ENCODE measurements around the gene MT1E. TPM values are rescaled to one million over a fixed set of nuclear protein-coding genes. Genes with fewer than 3 reads are reported as not detected.

Gene MT1E
- total RNA-seq, 1 experiment from 2014 or later = 383 TPM

DNA sequence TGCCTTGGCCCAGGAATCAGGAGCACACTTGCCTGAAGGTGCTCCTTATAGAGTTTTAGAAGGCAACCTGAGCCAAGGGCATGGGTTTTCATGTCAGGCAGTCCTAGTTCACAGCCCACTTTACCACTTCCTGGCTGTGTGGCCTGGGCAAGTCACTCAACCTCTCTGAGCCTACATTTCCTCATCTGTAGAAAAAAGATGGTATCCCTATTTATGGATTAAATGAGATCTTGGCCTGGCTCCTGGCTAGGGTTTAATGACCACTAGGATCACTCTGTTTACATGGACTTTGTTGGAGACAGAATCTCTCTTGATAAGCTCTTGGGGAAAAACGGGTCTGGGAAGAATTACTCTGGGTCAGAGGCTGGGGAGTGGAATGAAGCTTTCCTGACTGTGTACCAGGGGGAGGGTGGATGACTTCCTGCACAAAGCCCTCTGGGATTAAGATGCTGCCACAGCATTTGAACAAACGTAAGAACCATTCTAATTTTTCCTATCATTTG, 14.9 kb upstream of the MT1E start:
- peak overlapping the region; percentile 95 for H3K4me2 ChIP-seq (ENCODE audit: low read length)
- intact Hi-C loops (cut with micrococcal nuclease) = no loop called here
- H3K27ac ChIP-seq (ENCODE audit: low read depth, low read length) = peak overlapping the region; percentile 96
- ChIA-PET RAD21 (ENCODE audit: low non-redundant PET in 1 of 2, low total read pairs in 2 of 2, uncharacterized antibody in 2 of 2, unreplicated experiment in 2 of 2) (interaction anchor here (1.7 to 2.0 kb wide), 2 partner anchors 14 to 15 kb away, joined by 4 to 5 read pairs; partner anchors contain the start of gene MT1E (in 2 of the 2)), POLR2A (interaction anchor here (1.2 to 16.1 kb wide), 4 partner anchors 14 to 321 kb away, joined by 3 to 344 read pairs (median 4); partner anchors contain the start of genes HERPUD1 and MT1E), CTCF (interaction anchor here (0.7 to 1.7 kb wide), 4 partner anchors 9 to 91 kb away, joined by 3 to 6 read pairs (median 4); partner anchors contain the start of gene MT1E)
- no peak for DNase-seq (ENCODE audit: low read depth, low spot score)
- H4K20me1 ChIP-seq (ENCODE audit: insufficient read depth) = no peaks in the 10 kb centered on the region
- H3K9ac ChIP-seq (ENCODE audit: low read length) = peak overlapping the region; percentile 91
- H3K9me3 ChIP-seq (ENCODE audit: control insufficient read depth in 1 of 2, insufficient read depth in 1 of 2, low read depth in 1 of 2, low read length in 2 of 2) = no peaks in the 10 kb centered on the region
- H3K4me3 ChIP-seq (replicated peaks in 1 of 2; ENCODE audit: low read depth in 1 of 2, low read length in 2 of 2) = peak overlapping the region in 1 of 2 experiments; percentile 85; a peak in 3 of 4 replicates
- H3K79me2 ChIP-seq (ENCODE audit: insufficient read depth, low read length) = peaks cover 14% of the 10 kb centered on the region
- no peak overlapping the region for H2AFZ ChIP-seq (ENCODE audit: low read depth, low read length, poor library complexity, severe bottlenecking)
- TF ChIP-seq JUND (IDR thresholded peaks at IDR 0.05) = no peak
- H3K27me3 ChIP-seq (ENCODE audit: insufficient read depth, low read length) = no peaks in the 10 kb centered on the region
- H3K4me1 ChIP-seq (ENCODE audit: control insufficient read depth in 1 of 2, insufficient read depth in 2 of 2, low read length in 2 of 2) = peaks cover 73 to 89% of the 10 kb centered on the region in 2 experiments
- BruUV-seq (replicated peaks) = no TSS peak
- H3K9me2 ChIP-seq (ENCODE audit: insufficient read depth) = no peaks in the 10 kb centered on the region
- ATAC-seq = no peak
- H3K36me3 ChIP-seq (ENCODE audit: control insufficient read depth in 1 of 2, insufficient read depth in 2 of 2, low read length in 2 of 2) = no peaks in the 10 kb centered on the region

DNA sequence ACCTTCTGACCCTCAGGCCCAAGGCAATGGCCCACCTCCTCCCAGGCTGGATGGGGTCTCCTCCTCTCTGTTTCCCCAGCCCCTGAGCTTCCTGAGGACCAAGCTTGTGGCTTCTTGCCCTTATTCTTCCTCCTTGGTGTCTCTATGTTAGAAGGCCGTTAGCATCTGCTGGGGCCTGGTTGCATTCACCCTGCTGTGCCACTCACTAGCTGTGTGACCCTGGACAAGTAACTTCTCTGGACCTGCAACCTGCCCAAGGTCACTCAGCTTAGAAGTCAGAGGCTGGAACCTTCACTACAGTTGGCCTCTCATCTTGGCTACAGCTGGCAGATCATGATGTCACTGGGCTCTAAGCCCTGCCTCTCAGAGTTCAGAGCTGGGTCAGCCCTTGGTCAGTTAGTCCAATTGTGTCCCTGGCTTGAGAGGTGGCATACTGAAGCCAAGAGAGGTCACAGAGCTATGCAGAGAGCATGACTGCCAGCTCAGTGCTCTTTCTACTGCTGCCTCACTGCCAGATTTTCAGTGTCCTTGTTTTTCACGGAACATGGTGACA, 14.2 kb upstream of the MT1E start:
- Histone ChIP-seq H3K4me3 (replicated peaks in 1 of 2; ENCODE audit: low read depth in 1 of 2, low read length in 2 of 2) (peak overlapping the region in 1 of 2 experiments; percentile 2; a peak in 2 of 4 replicates), H3K9ac (ENCODE audit: low read length) (peak overlapping the region; percentile 91), H3K4me1 (ENCODE audit: control insufficient read depth in 1 of 2, insufficient read depth in 2 of 2, low read length in 2 of 2) (peaks cover 66 to 82% of the 10 kb centered on the region in 2 experiments), H2AFZ (ENCODE audit: low read depth, low read length, poor library complexity, severe bottlenecking) (no peak overlapping the region), H3K36me3 (ENCODE audit: control insufficient read depth in 1 of 2, insufficient read depth in 2 of 2, low read length in 2 of 2) (no peaks in the 10 kb centered on the region), H3K79me2 (ENCODE audit: insufficient read depth, low read length) (peaks cover 14% of the 10 kb centered on the region), H3K27ac (ENCODE audit: low read depth, low read length) (peak overlapping the region; percentile 96), H4K20me1 (ENCODE audit: insufficient read depth) (no peaks in the 10 kb centered on the region), H3K9me3 (ENCODE audit: control insufficient read depth in 1 of 2, insufficient read depth in 1 of 2, low read depth in 1 of 2, low read length in 2 of 2) (no peaks in the 10 kb centered on the region), H3K4me2 (ENCODE audit: low read length) (peak overlapping the region; percentile 95), H3K27me3 (ENCODE audit: insufficient read depth, low read length) (no peaks in the 10 kb centered on the region), H3K9me2 (ENCODE audit: insufficient read depth) (no peaks in the 10 kb centered on the region)
- CTCF ChIA-PET = interaction anchor here (0.9 to 1.4 kb wide), 3 partner anchors 9 to 91 kb away, joined by 4 to 6 read pairs (median 4); no protein-coding TSS in a partner anchor
- no TSS peak for BruUV-seq (replicated peaks)
- ATAC-seq (no peak), DNase-seq (ENCODE audit: low read depth, low spot score) (peak; percentile 27)
- RAD21 ChIA-PET (ENCODE audit: low non-redundant PET in 1 of 2, low total read pairs in 2 of 2, uncharacterized antibody in 2 of 2, unreplicated experiment in 2 of 2) = interaction anchor here (1.7 to 2.0 kb wide), 2 partner anchors 14 kb away, joined by 4 to 5 read pairs; partner anchors contain the start of gene MT1E (in 2 of the 2)
- POLR2A ChIA-PET = interaction anchor here (1.1 to 16.1 kb wide), 4 partner anchors 13 to 320 kb away, joined by 3 to 344 read pairs (median 3); partner anchors contain the start of genes HERPUD1 and MT1E
- intact Hi-C loops (cut with micrococcal nuclease) = no loop called here
- TF ChIP-seq POLR2AphosphoS5 (IDR thresholded peaks at IDR 0.05; ENCODE audit: low read depth, low read length) (no peak), ELF1 (IDR thresholded peaks at IDR 0.05; ENCODE audit: borderline replicate concordance, low read depth) (no peak), EGR1 (IDR thresholded peaks at IDR 0.05; ENCODE audit: low read depth) (no peak), SIN3A (IDR thresholded peaks at IDR 0.05; ENCODE audit: low read depth) (no peak), TCF7L2 (IDR thresholded peaks at IDR 0.05; ENCODE audit: borderline replicate concordance, extremely low read depth, insufficient read depth, insufficient read length) (no peak), SRF (IDR thresholded peaks at IDR 0.05; ENCODE audit: low read depth) (no peak), FOSL1 (IDR thresholded peaks at IDR 0.05; ENCODE audit: low read depth) (no peak), REST (IDR thresholded peaks at IDR 0.05; ENCODE audit: low read depth) (no peak), JUND (IDR thresholded peaks at IDR 0.05) (no peak), CBX3 (IDR thresholded peaks at IDR 0.05; ENCODE audit: low read depth) (no peak), EZH2 (IDR thresholded peaks at IDR 0.05) (no peak), CTCF (IDR thresholded peaks at IDR 0.05 in 2 of 3, conservative IDR thresholded peaks at IDR 0.05 in 1 of 3; ENCODE audit: borderline replicate concordance in 1 of 3, insufficient read depth in 1 of 3, low read depth in 2 of 3, low read length in 2 of 3) (no peak), POLR2A (IDR thresholded peaks at IDR 0.05; ENCODE audit: borderline replicate concordance, extremely low read depth, insufficient read depth, insufficient read length) (no peak)
- TF ChIP-seq, protein P1, sequence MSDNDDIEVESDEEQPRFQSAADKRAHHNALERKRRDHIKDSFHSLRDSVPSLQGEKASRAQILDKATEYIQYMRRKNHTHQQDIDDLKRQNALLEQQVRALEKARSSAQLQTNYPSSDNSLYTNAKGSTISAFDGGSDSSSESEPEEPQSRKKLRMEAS (IDR thresholded peaks at IDR 0.05) = no peak
